GM21737 (cell line): ENCODE results near the gene DPP4.

ENCODE experiments used
- ATAC-seq: cut with Tn5 transposase; IDR thresholded peaks from one replicate; pipeline ENCODE4 v1.9.1; 2021; ENCODE audit warnings: mild to moderate bottlenecking, moderate library complexity; ENCODE audit not compliant: unreplicated experiment

Gene DPP4

DNA sequence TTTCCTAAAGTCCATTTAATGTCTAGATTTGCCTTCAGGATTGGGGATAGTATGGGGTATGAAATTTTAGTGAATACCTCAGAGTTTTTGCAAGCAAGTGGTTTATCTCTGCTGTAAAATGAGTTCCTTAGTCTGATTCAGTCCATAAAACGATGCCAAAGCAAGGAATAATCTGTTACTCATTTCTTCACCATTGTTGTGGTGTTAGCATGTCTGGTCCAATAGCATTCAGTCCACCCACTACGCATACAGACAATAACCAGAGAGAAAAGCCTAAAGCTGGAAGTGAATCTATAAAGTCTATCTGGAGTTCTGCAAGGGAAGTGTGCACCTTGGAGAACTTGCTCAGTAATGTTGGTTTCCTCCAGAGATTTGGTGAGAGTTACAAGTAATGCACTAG, 12.9 kb upstream of the DPP4 start:
- no peak for ATAC-seq

DNA sequence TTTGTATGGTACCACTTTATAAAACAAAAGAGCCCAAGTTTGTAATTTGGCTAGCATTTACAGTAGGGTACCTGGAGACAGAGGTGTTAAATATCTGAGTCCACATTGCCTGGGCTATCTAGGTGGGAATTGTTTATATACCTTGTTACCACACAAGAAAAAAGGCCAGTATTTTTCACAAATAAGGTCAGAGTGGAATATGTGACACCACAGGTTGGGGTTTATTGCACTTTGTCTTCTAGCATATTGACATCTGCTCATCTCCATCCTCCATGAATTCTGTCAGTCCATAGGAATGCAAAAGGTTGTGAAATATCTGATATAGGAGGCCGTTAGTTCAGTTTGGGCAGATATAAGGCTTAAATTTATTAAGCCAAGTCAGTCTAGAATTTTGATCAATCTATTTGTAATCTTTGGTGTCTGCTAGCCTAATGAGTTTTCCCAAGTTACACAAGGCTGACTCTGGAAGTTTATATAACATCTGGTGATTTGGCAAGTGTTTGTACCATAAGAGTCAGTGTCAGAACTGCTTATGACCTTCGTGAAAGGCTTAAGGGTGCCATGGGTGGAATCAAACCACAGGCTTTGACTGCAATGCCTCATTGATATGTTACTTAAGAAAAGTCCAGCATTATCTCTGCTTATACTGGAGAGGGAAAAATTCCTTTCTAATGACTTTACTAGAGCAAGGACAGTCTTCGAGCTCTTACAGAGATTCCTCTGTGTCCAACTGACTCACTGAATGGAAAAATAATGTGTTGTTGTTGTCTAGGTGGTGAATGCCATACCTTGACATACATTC, 11.3 kb upstream of the DPP4 start:
- ATAC-seq: no peak

DNA sequence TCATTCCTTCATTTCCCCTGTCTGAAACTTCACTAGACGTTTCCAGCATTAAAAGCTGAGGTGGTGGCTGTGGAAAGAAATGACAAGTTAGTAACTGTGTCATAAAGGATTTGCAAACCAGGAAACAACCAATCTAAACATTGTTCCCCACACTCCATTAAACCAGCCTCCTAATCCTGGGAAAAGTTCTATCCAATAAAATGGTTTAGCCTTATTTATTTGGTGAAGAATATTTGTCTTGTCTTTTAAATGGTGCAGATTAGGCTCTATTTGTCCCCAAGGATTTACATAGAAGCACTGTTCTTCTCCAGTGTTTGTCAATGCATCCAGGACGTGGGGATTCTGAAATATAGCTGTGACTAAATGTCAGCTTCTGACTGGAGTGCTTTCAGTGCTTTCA, 10.5 kb upstream of the DPP4 start:
- no peak for ATAC-seq

DNA sequence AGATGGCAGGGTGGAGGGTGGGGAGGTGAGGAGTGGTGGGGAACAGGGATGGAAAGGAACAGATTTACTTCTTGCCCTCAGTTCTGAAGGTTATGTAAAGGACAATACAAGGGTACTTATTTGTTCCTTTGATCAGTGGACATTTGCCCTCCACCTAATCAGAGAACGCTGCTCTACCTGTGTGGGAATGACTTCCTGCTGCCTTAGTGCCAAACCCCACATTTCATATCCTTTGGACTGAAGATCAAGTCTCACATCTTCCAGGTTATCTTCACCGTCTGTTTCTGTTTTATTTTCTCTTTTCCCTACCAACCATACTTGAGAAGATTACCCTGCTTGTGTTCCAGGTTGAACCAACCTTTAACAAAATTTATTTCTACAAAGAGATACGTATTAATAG, 8.7 kb upstream of the DPP4 start:
- ATAC-seq: no peak

DNA sequence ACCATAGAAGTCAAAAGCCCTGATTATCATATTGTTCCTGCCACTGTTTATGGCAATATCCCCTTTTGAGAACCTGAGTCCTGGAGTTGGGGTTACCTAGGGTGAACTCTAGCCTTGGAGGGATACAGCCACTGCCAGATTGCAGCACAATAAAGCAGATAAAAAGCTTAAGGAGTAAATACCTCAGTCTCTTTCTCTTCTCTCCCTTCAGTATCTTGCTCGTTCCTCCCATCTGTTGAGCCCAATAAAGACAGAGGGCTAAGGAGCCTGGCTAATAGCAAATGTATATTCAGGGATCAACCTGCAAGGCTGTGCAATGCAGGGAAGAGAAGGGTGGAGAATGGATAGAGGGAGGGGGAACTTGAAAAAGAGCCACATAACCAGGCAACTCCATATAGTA, 8.0 kb upstream of the DPP4 start:
- no peak for ATAC-seq

DNA sequence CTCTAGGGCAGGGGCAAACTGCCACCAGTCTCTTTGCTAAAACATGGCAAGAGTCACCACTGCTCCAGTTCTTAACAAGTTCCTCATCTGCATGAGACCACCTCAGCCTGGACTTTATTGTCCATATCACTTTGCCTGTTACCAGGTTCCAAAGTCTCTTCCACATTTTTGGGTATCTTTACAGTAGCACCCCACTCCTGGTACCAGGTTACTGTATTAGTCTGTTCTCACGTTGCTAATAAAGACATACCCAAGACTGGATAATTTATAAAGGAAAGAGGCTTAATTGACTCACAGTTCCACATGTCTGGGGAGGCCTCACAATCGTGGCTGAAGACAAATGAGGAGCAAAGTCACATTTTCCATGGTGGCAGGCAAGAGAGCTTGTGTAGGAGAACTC, 5.5 kb upstream of the DPP4 start:
- no peak for ATAC-seq

DNA sequence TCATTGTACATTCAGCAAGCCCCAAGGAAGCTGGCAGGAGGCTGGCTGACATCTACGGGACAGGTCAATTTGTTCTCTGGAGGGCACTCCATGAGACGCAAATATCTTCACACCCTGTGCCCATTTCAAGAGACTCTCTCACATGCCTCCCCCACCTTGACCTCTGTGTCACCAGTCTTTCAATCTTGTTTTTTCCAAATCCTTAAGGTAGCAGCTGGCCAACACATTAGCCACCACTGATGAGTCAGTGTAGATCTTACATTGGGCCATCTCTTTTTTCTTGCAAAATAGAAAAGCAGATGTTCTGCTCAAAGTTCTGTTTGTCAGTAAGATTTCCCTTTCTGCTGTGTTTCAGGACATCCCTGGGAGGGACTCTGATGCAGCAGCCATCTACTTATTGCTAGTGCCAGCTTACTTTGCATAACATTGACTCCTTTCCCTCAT, 1.7 kb upstream of the DPP4 start:
- ATAC-seq: no peak

DNA sequence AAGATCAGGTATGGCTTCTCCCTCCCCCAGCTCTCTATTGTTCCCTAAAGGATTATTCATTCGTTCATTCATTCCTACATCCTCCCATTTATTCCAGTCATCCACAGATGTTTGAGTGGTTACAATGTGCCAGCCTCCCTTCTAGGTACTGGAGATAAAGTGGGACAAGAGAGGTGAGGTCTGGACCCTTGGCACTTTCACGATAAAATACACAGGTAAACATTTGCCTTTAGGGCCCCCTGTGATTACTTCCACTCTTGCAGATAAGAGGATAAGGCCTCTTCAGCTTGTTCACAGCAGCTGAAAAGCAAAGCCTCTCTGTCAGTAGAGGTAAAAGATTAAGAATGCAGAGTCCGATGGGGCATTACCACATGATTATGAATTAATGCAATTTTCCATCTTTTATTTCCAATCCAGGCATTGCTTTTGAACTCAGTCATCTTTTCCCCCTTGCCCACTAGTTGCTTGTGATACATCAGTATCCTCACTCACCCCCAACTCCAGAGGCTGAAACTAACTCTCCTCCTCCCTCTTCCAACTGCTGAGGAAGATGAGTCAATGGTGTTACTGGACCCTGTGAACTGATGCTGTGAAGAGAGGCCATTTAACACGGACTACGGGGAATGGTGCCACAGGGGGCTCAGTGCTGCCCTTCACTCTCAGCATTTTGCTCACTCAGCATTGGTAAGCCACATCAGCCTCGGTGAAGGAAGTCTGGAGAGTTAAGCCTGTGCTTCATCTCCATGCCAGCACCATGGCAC, 1.1 kb upstream of the DPP4 start:
- no peak for ATAC-seq

DNA sequence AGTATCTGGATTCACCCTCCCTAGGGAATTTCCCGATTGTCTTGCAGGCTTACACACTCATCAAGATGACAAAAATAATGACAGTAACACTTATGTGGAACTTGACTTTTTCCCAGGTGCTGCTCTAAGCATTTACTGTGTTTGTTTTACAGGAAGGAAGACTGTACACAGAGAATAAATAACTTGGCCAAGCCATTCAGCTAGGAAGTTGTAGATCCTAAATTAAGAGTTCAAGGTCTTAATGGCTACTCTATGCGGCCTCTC, 549 bp upstream of the DPP4 start:
- no peak for ATAC-seq

DNA sequence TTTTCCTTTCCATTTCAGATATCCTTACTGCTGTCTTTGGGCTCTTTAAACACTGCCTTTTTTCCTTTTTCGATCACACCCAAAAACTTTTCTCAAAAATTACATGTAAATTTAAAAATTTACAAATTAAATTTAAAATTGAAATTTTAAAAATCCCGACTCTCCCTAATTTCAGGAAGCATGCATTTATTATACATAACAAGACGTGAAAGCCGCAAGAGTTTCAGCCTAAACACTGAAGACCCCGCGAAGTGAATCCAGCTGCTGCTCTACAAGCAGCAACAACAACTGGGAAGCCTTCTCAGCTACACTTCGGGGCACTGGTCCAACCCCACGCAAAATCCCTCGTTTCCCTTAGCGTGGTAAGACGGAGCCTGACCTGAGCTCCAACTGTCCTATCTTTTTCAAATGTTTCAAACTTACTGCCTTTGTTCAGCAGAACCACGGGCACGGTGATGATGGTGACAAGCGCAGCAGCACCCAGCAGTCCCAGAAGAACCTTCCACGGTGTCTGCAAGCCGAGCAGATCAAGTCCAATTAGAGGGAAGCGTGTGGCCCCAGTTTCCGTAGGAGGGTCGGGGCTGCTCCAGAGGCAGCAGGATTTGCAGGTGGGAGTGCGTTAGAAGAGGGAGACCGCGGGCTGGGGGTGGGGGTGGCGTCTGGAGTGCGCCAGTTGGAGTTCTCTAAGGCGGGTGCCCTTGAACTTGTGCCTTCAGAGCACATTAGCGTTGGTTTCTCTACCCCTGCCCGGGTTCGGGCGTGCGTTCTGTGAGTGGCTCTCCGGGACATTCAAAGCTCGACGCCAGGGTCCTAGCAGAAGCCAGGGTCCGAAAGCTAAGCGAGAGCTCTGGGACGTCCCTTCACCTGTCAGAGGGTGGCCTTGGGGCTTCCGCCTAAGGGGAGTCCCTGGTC, 783 bp downstream of the DPP4 start:
- no peak for ATAC-seq

DNA sequence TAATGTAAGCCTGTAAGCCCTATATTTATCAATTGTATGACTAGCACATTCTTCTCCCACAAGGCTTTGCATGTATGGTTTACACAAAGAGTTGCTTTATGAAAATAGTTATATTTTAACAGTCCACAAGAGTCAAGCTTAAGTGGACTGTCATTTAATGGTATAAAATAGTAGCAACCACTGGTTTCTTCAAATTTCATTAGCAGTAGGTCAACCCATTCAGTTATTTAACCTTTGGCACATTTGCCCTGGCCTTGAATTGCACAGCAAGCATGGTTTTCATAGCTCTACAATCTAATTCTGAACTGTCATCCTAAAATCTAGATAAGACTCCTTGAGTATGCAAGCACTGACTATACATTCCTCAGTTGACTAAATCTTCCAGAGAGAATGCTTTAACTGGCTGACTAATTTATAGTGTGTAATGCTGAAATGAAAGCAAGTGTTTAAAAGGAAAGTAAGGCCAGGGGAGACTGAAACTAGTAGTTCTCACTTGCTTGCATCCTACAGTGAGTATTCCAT, 1.8 kb downstream of the DPP4 start:
- ATAC-seq: peak; percentile 58

DNA sequence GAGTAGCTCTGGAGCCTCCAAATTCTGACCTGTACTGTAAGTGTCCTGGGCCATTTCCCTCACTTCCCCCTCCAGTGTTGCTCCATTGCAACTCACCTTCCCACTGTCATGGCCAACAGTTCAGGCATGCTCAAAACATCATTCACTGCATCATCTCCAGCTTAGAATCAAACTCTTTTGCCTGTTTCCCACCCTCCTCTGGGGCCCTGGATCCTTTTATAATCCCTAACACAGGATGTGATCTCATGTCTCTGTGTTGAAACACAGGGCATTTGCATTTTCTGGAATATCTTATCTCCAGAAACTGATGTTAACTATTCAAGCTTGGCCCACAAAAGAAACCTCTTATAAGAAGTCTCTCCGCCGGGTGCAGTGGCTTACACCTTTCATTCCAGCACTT, 3.0 kb downstream of the DPP4 start:
- ATAC-seq: no peak

DNA sequence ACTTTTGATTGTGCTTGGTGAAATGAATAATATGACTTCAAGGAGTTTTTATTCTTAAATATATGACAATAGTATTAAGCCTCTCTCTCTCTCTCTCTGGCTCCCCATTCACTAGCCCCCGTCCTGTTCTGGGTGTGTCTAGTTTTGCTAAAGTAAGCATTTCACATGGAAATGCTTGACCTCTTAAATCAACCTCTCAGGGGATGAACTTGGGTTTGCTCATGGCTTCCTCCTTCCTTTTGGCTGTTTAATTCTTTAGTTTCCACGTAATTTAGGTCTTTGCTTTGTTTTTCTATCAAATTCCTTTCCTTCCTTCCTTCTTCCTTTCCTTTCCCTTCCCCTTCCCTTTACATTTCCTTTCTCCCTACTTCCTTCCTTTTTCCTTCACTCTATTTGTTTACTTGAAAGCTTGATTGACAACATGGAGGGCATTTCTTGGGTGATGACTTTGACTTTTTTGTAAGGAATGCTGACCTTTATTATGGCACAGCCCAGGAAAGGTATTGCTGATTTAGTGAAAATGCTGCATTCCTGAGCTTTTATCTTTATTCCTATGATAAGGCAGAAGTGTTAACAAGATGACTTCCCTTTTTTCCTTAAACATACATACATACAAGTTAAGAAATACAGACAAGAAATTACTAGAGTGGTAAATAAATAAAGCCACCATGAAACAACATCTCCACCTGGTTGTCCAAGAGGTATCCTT, 3.6 kb downstream of the DPP4 start:
- no peak for ATAC-seq

DNA sequence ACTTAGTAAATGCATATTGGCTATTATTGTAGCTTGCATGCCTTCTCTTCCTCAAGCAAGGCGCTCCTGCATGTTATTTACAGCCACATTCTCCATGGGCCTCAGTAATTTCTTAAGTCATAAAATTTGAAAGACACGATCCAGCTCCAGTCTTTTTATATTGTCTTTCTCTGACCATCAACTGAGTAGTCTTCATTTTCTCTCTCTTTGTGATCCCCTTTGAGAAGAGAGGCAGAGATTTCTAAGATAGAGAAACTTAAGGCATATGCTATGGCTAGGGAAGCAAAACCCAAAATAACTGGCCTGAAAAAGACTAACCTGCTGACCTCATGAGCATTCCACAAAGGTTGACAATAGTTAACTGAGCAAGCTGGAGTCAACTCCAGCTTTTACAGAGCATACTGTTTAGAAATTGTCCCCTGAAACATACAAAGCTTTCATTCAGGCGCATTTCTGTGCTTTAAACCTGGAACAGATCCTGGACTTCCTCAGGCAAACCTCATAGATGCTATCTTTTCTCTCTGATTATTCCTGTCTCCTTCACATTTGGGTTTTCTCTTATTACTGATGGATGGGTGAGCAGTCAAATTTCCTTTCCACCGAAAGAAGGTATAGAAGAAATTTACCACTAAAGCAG, 4.6 kb downstream of the DPP4 start:
- ATAC-seq: no peak

DNA sequence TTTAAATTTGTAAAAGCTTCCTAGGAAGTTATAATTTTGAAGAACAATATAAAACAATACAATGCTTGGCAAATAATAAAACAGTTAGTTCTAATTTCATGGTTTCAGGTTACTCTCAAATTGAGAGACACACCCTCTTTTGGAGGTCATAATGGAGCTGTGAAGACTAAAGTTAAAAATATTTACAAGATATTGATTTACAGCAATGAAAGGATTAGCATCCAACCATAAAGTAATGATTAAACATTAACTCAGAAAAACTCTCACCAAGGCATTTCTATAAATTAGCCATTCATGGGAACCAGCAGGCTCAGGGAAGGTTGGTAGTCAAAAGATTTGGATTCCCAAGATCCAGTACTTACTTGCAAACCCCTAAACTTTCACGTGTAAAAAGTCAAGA, 6.4 kb downstream of the DPP4 start:
- ATAC-seq: no peak

DNA sequence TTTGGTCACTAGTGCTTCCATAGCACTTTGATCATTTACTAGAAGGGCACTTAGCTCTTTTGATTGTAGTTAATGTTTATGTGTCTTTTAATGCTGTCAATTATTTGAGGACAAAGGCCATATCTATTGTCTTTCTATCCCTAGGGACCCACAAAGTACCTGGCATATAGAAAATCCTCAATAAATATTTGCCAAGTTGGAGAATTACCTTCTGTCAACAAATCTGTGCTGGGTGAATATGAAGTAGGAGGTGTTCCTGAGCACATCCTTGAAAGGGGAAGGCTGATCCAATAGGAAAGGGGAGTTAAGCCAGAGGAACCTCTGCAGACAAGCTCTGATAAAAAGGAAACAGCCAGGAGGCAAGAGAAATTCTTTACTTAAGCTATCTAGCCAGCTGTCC, 8.2 kb downstream of the DPP4 start:
- ATAC-seq: no peak

DNA sequence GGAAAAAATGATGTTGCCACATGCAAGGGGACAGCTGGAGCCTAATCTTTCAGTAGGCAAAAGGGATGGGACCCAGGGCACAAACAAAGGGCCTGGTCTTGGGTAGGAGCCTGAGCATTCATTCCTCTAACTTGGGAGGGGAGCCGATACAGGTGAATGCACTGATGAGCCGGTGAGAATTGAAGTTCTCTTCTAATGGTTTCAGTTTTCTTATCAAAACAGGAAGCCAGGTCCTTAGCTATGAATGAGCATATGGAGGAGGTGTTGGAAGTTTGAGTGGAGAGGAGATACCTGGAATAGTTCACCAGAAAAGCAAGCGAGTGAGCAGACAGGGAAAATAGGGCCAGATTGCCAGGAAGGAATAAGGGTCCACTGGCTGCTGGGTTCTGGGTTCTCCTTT, 10.1 kb downstream of the DPP4 start:
- peak; percentile 53 for ATAC-seq

DNA sequence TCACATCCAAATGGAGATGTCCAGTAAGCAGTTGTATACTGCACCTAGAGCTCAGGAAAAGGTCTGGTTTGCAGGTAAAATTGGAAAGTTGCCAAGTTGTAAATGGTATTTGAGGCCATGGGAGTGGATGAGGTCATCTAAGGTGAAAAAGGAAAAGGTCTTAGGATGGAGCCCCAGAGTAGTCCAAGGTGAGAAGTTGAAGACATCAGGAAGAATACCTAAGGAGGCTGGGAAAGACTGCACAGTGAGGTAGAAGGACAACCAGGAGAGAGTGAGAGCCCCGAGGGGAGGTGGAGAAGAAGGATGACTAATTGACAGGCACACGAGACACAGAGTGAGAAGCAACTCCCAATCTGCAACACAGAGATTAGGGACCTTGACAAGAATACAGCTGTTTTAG, 10.7 kb downstream of the DPP4 start:
- no peak for ATAC-seq

DNA sequence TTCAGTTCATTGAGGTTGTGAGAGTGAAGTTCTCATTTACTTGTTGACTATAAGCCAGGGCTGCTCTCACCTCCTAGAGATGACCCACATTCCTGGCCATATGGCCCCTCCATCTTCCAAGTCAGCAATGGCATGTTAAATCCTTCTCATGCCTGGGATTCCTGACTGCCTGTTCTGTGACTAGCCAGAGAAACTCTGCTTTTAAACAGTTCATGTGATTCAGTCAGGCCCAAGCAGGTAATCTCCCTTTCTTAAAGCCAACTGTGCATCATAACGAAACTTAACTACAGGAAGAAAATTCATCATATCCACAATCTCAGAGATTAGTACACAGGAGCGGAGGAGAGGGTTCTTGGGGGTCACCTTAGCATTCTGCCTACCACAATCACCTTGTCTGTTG, 11.5 kb downstream of the DPP4 start:
- ATAC-seq: no peak

DNA sequence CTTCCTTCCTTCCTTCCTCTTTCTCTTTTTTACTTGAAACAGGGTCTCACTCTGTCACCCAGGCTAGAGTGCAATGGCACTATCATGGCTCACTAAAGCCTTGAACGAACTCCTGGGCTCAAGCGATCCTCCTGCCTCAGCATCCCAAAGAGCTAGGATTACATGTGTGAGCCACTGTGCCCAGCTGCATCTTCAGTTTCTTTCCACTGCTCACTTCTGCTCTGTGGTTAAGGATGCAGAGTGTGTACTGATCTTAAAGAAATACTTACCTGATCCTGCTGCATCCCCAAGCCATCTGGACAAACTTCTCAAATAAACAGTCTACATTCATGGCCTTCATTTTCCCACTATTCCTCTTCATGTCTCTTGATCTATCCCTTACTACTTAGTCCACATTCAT, 13.0 kb downstream of the DPP4 start:
- no peak for ATAC-seq
